ENCODE measurements around the gene ELP4. TPM values are rescaled to one million over a fixed set of nuclear protein-coding genes. Genes with fewer than 3 reads are reported as not detected.

ELP4 gene
- total and polyA plus RNA-seq, 2 experiments from 2014 or later = 28.2 to 38.3 TPM

- no peak for TF ChIP-seq REST (IDR thresholded peaks at IDR 0.05; ENCODE audit: unreplicated experiment)
- TF ChIP-seq EZH2phosphoT487 (IDR thresholded peaks at IDR 0.05; ENCODE audit: unreplicated experiment) = no peak
- no peak for TF ChIP-seq ZNF114 (CRISPR knock-in tag; IDR thresholded peaks at IDR 0.05)
- no peak for TF ChIP-seq CTCF (conservative IDR thresholded peaks at IDR 0.05; ENCODE audit: low read depth in 2 of 2)
- TF ChIP-seq CREB1 (CRISPR knock-in tag; IDR thresholded peaks at IDR 0.05; ENCODE audit: low read depth) = no peak
Measured at GRCh38 chr11:31720225-31720624, 210.7 kb downstream of the ELP4 start (continued).

GRCh38 chr11:31720671-31721365 lies 211.3 kb downstream of the ELP4 start:
- Mint-ChIP-seq H3K4me3 (no peak overlapping the region), H3K4me1 (peaks cover 28% of the 10 kb centered on the region), H3K27ac (no peak overlapping the region), H3K36me3 (ENCODE audit: low read depth) (no peaks in the 10 kb centered on the region), H3K9me3 (no peaks in the 10 kb centered on the region), H3K27me3 (ENCODE audit: insufficient read depth, low read depth, poor library complexity) (peaks cover 2% of the 10 kb centered on the region)
- Histone ChIP-seq H3K36me3 (ENCODE audit: insufficient read depth) (no peaks in the 10 kb centered on the region), H3K4me3 (no peak overlapping the region), H3K9me2 (ENCODE audit: insufficient read depth) (no peaks in the 10 kb centered on the region; the same call in 1 of the 2 replicates), H3F3A (replicated peaks; ENCODE audit: low read depth) (no peaks in the 10 kb centered on the region), H2AFZ (no peak overlapping the region), H3K27me3 (ENCODE audit: insufficient read depth) (no peaks in the 10 kb centered on the region), H3K79me2 (replicated peaks; ENCODE audit: insufficient read depth) (no peaks in the 10 kb centered on the region), H4K20me1 (replicated peaks; ENCODE audit: insufficient read depth) (no peaks in the 10 kb centered on the region), H3K4me2 (no peak overlapping the region), H3K27ac (ENCODE audit: low read depth) (no peak overlapping the region), H3K4me1 (ENCODE audit: insufficient read depth) (peaks cover 19% of the 10 kb centered on the region)
- ATAC-seq (no peak), DNase-seq (ENCODE audit: low spot score) (no peak)
- no peak for TF ChIP-seq JUNB (IDR thresholded peaks at IDR 0.05; ENCODE audit: unreplicated experiment)
- TF ChIP-seq POLR2AphosphoS5 (IDR thresholded peaks at IDR 0.05; ENCODE audit: low read depth) = no peak
- no peak for TF ChIP-seq ZNF462 (CRISPR knock-in tag; IDR thresholded peaks at IDR 0.05)
- TF ChIP-seq REST (IDR thresholded peaks at IDR 0.05; ENCODE audit: unreplicated experiment) = no peak
- TF ChIP-seq ZNF114 (CRISPR knock-in tag; IDR thresholded peaks at IDR 0.05) = no peak
- TF ChIP-seq NANOG (IDR thresholded peaks at IDR 0.05; ENCODE audit: borderline replicate concordance) = no peak
- TF ChIP-seq EZH2phosphoT487 (IDR thresholded peaks at IDR 0.05; ENCODE audit: unreplicated experiment) = no peak
